ENCODE results near the gene PHACTR3.

DNA sequence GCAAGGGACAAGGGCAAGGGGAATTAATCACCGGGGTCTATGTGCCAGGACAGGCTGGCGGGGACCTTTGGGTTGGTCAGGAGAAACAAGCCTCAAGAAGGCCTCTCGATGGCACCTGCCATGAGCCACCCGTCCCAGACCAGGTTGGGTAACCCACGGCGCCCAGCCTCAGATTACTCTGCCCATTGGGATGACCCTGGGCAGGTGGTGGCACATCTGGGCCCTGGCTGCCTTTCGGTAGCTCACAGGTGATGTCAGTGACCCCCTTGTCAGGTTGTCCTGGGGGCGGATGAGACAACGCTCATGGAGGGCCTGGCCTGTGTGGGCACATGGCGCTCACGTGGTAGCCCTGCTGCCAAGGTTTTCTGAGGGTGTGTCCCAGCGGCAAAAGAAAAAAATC is 176.9 kb downstream of the PHACTR3 start:
- TF ChIP-seq, protein P1, sequence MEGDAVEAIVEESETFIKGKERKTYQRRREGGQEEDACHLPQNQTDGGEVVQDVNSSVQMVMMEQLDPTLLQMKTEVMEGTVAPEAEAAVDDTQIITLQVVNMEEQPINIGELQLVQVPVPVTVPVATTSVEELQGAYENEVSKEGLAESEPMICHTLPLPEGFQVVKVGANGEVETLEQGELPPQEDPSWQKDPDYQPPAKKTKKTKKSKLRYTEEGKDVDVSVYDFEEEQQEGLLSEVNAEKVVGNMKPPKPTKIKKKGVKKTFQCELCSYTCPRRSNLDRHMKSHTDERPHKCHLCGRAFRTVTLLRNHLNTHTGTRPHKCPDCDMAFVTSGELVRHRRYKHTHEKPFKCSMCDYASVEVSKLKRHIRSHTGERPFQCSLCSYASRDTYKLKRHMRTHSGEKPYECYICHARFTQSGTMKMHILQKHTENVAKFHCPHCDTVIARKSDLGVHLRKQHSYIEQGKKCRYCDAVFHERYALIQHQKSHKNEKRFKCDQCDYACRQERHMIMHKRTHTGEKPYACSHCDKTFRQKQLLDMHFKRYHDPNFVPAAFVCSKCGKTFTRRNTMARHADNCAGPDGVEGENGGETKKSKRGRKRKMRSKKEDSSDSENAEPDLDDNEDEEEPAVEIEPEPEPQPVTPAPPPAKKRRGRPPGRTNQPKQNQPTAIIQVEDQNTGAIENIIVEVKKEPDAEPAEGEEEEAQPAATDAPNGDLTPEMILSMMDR (IDR thresholded peaks at IDR 0.05) = no peak
- no peak for TF ChIP-seq POLR2A (IDR thresholded peaks at IDR 0.05)
